Raji (cell line): ENCODE results near the gene DCAF8L1.

Experiments used
- POLR2A ChIP-seq: IDR thresholded peaks from 2 replicates; pipeline ENCODE4 v1.6.1; 2011; ENCODE audit warnings: low read depth, low read length, control low read depth; ENCODE audit not compliant: insufficient read depth

The DCAF8L1 gene

DNA sequence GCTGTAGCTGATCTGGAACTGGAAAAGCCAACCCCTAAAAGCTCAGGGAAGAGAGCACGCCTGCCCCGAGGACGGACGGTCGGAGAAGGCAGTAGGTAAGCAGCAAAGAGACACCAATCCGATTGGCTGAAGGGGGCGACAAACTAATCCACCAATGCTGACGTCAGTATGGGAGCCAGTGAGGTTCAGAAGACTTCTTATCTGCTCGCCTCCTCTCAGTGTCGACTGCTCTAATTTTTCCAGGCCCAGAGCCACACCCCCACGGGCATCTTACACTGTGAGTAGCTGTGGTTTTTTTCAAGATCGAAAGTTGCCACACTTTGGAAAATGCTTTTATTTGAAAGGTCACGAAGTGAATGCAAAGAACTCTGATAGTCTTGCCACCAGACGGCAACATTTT is at the start of gene DCAF8L1:
Gene DCAF8L1 (minus strand): TSS at position 101 of the 400 bp plus-strand sequence. CDS start 115 bp downstream, outside the sequence.
- no peak for TF ChIP-seq POLR2A

DNA sequence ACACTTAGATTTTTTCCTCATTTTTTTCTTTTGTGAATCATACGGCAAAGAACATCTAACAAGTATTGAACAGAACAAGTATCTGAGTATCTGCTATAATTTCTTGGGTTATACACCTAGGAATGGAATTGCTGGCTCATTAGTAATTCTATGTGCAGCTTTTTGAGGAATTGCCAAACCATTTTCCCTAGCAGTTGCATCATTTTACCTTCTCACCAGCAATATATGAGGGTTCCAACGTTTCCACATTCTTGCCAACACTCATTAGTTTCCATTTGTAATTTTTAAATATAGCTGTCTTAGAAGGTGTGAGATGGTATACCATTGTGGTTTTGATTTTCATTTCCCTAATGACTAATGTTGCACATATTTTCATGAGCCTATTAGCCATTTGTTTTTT is 41.1 kb upstream of the DCAF8L1 start:
- TF ChIP-seq POLR2A, result no peak

DNA sequence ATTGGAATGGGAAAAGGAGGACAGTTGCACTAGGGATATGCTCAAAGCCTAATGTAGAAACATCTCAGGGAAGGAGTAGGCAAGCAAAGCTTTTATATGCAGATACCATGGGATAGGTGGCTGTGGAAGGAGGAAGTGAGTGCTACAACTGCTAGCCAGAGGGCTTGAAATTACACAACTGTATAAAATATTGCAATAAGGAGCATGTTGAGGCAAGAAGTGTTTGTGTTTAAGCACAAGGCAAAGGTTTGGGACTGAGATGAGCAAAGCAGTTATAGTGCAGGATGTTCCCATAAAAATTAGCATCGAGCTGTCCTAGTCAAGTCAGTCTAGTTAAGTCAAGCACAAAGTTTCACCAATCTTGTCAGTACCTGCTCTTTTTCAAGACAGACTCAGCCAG is 35.6 kb upstream of the DCAF8L1 start:
- TF ChIP-seq POLR2A, result no peak

DNA sequence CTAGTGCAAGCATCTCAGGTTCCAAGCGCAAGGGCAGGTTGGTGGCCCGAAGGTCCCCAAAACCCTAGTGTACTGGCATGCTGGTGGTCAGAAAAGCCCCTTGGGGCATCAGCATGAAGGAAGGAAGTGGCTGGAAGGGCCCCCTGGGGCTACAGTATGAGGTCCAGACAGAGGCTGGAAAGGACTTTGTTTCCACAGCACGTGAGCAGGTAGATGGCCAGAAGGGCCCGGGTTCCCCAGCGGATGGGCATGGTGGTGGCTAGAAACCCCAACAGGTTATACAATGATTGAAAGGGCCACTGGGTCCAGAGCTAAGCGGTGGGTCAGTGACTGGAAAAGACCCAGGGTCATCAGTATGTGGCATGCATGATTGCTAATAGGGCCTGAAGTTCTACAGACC is 34.7 kb upstream of the DCAF8L1 start:
- TF ChIP-seq POLR2A, result no peak

DNA sequence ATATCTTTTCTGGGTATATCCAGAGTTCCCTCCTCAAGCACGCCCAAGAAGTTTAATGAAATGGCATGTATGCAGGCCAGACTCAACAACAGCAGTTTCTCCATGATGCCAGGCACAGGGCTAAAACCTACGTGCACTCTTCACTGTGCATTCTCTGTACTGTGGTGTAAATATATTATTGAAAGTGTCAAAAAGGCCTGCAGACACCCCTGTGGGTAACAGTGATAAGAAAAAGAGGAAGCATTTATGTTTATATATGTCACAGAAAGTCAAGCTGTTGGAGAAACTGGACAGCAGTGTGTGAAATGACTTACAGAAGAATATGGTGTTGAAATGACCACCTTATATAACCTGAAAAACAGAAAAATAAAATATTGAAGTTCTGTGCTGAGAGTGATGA is 29.6 kb upstream of the DCAF8L1 start:
- TF ChIP-seq POLR2A, result no peak

DNA sequence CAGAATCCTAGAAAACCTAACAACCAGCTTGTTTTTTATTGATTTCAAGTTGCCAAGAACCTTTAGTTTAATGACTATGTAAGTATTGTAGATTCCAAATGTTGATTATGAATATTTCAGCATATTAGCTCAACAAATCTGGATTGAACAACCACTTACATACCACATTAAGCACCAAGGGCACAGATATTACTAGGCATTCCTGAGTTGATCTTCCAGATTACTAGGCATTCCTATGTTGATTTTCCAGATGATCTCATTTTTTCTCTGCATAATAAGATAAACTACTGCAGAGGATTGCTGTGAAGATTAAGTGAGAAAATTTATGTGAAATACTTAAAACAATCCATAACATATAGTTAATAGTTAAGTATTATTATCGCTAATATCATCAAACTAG is 17.4 kb upstream of the DCAF8L1 start:
- TF ChIP-seq POLR2A, result no peak

DNA sequence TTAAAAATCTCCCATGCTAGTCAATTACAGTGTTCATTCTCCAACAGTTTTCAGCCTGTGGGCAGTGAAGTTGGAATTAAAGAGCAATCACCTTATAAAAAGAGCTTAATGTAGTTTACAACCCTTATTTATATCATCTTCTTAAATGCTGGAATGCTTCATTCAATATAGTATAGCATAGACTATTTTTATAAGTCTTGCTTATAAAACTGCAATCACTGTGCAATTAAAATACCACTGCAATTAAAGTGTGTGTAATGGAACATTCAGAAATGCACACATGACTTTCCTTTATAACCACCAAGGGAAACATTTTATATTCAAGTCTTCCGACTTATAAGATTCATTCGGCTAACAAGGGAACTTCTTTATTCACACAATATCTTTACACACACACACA is 16.4 kb upstream of the DCAF8L1 start:
- TF ChIP-seq POLR2A, result no peak

DNA sequence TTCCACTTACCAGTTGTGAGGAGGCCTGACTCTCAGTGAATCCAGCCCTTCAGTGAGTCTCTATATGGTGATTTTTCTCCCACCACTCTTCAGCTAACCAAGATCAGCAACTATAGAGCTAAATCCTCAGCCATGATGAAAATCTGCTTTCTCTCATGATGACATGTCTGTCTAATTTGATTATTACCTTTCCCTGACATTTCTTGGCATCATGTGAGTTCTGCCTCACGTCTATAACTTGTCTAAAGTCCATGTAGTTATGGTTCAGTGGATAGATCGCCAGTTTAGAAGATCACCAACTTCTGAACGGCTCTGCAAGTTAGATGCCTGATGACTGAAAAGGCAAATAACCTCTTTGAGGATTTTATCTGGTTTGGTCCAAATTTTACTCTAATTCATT is 14.9 kb upstream of the DCAF8L1 start:
- no peak for TF ChIP-seq POLR2A

DNA sequence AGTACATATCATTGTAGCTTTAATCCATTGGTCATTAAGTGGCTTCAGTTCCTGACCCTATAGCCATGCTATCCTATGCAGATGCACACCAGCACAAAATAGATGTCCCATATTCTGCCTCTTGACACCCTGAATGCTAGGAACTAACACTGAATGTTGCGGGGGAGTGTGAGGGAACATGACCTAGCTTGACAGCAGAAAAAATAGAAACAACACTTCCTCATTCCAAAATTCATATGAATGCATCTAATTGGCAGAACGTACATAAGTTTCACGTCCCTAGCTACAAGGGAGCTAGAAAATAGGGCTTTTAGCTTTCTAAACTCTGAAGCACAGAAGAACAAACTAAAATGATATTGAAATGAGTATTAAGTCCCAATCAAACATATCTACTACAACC is 14.4 kb upstream of the DCAF8L1 start:
- no peak for TF ChIP-seq POLR2A

DNA sequence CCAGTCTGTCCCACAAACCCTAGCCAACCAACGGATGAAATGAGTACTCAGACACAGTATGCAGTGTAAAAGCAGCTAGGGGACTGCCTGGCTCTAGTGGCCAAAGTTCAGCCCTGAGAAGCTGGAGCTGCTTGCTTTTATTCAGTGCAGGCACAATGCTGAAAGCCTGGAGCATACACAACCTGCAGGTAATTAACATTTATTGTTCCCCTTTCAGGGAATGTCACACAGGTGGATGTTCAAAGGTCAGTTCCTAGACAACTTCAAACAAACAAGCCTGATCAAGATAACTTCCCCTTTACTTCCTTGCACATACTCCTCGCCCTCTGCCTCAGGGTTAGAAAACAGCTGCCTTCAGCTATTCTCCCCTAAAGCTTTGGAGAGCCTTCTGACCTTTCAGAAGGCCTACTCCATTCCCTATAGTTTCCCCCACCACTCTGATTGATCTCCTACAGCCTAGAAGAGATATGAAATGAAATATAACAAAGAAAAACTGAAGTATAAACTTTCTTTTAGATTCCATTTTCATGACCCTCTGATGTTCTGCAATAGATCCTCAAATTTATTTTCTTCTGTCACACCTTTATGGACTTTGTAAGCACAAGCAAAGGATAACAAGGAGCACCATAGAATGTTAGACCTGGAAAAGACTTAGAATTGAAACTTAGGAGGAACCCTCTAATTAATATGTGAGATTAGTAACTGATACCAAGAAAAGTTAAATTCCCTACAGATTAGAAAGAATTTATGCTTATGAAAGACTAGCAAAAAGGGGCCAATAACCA is 6.8 kb upstream of the DCAF8L1 start:
- TF ChIP-seq POLR2A, result no peak

DNA sequence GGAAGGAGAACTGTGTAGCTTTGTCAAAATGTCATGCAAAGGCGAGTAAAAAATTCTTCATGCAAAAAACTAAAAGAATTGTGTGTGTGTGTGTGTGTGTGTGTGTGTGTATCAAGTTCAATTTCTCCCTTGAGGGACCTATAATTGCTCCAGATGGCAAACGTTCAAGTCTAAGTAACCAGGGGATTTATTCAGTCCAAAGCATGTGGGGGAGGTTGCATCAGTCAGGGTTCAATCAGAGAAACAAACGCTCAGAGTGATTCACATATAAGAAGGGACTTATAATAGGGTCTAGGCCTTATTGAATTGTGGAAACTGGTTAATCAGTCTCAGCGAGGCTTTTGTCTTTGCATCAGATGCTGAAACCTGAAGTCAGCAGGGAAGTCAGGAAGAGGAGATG is 5.0 kb downstream of the DCAF8L1 start:
- no peak for TF ChIP-seq POLR2A

DNA sequence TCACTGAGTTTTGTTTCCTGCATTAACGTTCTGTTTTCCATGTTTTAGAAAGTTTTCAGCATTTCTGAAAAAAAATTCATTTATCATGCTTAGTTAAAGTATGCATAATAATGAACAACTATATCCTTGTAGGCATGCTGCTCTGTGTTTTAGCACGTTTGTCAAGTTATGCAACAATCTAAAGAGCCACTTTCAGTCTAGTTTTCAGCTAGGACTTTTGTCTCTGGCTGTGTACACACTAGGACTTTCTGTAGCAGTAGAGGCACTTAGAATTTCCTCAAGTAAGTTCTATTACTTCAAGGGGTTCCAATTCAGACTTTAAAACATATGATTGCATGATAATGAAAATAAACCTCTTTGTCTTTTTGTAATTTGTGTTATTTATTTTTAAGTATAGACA is 12.4 kb downstream of the DCAF8L1 start:
- TF ChIP-seq POLR2A, result no peak

DNA sequence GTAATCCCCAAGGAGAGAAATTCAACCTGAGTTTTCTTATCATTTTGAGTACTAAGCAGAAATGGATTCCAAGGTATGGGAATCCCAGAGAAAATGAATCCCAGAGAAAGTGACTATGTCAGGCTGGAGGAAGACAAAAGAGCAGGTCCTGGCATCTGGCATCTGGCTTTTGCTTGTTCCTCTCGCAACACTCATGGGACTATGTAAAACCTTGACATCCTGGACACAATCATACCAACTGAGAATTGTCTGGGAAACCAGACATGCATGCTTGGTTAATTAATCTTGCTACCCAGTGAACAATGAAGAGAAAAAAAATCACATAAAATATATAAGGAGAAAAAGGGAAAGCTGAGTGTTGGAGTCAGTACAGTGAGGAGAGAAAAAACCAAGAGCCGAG is 12.9 kb downstream of the DCAF8L1 start:
- TF ChIP-seq POLR2A, result no peak

DNA sequence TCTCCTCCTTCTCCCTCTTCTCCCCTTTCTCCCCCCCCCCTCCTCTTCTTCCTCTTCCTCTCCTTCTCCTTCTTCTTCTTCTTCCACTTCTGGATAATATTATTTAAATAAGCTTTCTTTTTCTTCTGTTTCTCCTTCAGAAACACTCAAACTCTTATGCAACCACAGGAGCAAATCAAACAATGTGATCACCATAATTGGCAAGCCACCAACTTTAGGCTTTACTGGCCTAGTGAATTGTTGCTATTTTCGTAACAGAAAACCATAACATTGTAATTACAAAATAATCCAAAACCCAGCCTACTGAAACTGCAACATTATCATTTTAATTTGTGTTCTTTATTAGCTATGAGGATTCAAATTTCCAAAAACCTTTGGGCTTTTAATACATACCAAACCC is 14.3 kb downstream of the DCAF8L1 start:
- no peak for TF ChIP-seq POLR2A

DNA sequence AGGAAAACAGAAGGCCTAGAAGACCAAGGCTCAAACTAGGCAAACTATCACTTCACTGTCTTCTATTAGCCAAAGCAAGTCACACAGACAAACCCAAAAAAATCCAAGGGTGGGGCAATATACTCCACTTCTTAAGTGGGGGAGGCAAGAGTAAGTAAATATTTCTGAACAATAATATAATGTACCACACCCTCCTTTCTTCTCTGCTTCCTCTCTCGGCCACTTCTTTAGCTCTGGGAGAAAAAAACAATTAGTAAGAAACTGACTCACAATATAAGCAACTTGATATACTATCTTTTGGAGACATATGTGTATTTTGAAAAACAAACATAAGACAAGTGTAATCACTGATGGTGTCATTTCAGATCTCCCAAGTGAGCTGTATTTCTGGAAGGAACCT is 14.8 kb downstream of the DCAF8L1 start:
- TF ChIP-seq POLR2A, result no peak

DNA sequence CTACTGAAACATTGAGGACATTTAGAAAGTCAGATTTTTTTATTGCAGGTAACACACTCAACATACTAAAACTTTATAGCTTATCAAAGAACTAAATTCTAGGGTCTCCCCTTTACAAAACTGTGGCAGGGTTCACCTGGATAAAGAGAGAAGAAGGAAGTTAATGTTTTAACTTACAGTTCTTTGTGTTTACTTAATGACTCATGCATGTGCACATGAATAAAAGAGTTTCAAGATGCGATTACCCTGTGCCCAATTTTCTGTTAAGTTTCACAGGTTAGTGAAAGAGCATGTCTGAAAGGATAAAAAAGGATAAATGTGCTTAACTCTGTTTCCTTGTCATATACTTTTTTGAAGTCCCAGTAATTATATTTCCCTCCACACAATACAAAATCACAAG is 16.8 kb downstream of the DCAF8L1 start:
- no peak for TF ChIP-seq POLR2A

DNA sequence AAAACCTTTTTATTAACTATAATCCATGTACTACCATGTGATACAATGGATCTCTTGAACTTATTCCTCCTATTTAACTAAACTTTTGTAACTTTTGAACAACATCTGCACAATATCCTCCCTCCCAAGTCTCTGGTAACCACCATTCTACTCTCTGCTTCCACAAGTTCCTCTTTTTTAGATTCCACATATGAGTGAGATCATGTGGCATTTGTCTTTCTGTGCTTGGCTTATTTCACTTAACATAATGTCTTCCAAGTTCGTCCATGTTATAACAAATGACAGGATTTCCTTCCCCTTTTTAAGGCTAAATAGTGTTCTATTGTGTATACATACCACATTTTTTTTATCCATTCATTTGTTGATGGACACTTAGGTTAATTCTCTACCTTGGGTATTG is 28.1 kb downstream of the DCAF8L1 start:
- no peak for TF ChIP-seq POLR2A
